H1 (cell line): ENCODE measurements around the gene MTG1. TPM values are rescaled to one million over a fixed set of nuclear protein-coding genes. Genes with fewer than 3 reads are reported as not detected.
"Not testable (repeated sequence)": the region's sequence is repeated elsewhere in the genome, so short reads cannot be mapped to it uniquely, and the experiment has no call there.

Experiments used
- CTCF ChIA-PET: fragments of 300-600 bp; sonication (Branson Sonifier 250); formaldehyde crosslinking; loops from one replicate; lab custom pipeline; 2021; ENCODE audit not compliant: partially characterized antibody; lab: Charles Lee
- POLR2A ChIA-PET: fragments of 300-600 bp; sonication (Branson Sonifier 250); formaldehyde crosslinking; loops from one replicate; lab custom pipeline; 2021; ENCODE audit warnings: inconsistent platforms; ENCODE audit not compliant: partially characterized antibody; lab: Charles Lee
- DNase-seq, 2 experiments: peaks; one replicate each; pipeline versions ENCODE4 v3.0.0 to v3.0.0-alpha.2; 2010 to 2022; ENCODE audit warnings: low spot score in 2 of 2, low read depth in 1 of 2, mixed read lengths in 1 of 2
- FAIRE-seq: peaks from 2 replicates; lab custom pipeline; 2011; peaks lifted over from hg19 to GRCh38; lab: Jason Lieb, UNC
- H2AFZ ChIP-seq: 2 replicates; pipeline ENCODE4 v1.8.1; 2012; ENCODE audit warnings: low read length, inconsistent platforms
- H2AK5ac ChIP-seq: 2 replicates; pipeline ENCODE4 v1.6.1; 2013; ENCODE audit warnings: low read depth, low read length
- H2BK120ac ChIP-seq: replicated peaks from 2 replicates; pipeline ENCODE3; 2013; ENCODE audit warnings: low read depth, low read length, inconsistent platforms
- H2BK12ac ChIP-seq: 2 replicates; pipeline ENCODE4 v1.6.1; 2013; ENCODE audit warnings: low read depth, low read length
- H2BK15ac ChIP-seq: 2 replicates; pipeline ENCODE4 v1.6.1; 2013; ENCODE audit warnings: low read length
- H2BK20ac ChIP-seq: 2 replicates; pipeline ENCODE4 v1.6.1; 2013; ENCODE audit warnings: low read length
- H2BK5ac ChIP-seq: 2 replicates; pipeline ENCODE4 v1.6.1; 2013; ENCODE audit warnings: low read depth, low read length
- H3K14ac ChIP-seq: 2 replicates; pipeline ENCODE4 v1.6.1; 2013; ENCODE audit warnings: inconsistent platforms; ENCODE audit not compliant: insufficient read length
- H3K18ac ChIP-seq: 2 replicates; pipeline ENCODE4 v1.6.1; 2013; ENCODE audit warnings: low read length; ENCODE audit errors: extremely low read depth
- H3K23ac ChIP-seq: 2 replicates; pipeline ENCODE4 v1.6.1; 2013; ENCODE audit warnings: inconsistent platforms; ENCODE audit not compliant: insufficient read length
- H3K23me2 ChIP-seq: 2 replicates; pipeline ENCODE4 v1.6.1; 2013; ENCODE audit warnings: low read depth, low read length
- H3K27ac ChIP-seq: 2 replicates; pipeline ENCODE4 v1.6.1; 2011; ENCODE audit warnings: low read depth, low read length, inconsistent platforms
- H3K27me3 ChIP-seq, 4 experiments: replicated peaks in 1 of 4; 1 replicate in 1 of 4; 2 replicates in 3 of 4; pipeline versions ENCODE4 v1.6.1 to v1.8.1; 2011 to 2013; ENCODE audit warnings: low read length in 3 of 4, mild to moderate bottlenecking in 3 of 4, inconsistent platforms in 2 of 4, mixed read lengths in 2 of 4, moderate library complexity in 1 of 4; ENCODE audit not compliant: control insufficient read depth in 3 of 4, insufficient read depth in 3 of 4; ENCODE audit errors: extremely low read depth in 1 of 4
- H3K36me3 ChIP-seq, 4 experiments: 2 replicates each; pipeline versions ENCODE4 v1.6.1 to v1.8.1; 2011 to 2013; ENCODE audit warnings: mild to moderate bottlenecking in 4 of 4, low read length in 3 of 4, moderate library complexity in 2 of 4, control low read depth in 1 of 4, inconsistent platforms in 1 of 4; ENCODE audit not compliant: insufficient read depth in 4 of 4, control insufficient read depth in 2 of 4
- H3K4ac ChIP-seq: replicated peaks from 2 replicates; pipeline ENCODE3; 2013; ENCODE audit warnings: low read length, low read depth, mixed read lengths, inconsistent platforms; ENCODE audit not compliant: insufficient read length
- H3K4me1 ChIP-seq, 4 experiments: replicated peaks in 1 of 4; 1 replicate in 1 of 4; 2 replicates in 3 of 4; pipeline versions ENCODE4 v1.6.1 to v1.8.1; 2011 to 2013; ENCODE audit warnings: low read length in 3 of 4, inconsistent platforms in 2 of 4, mixed read lengths in 1 of 4; ENCODE audit not compliant: insufficient read depth in 4 of 4, control insufficient read depth in 3 of 4
- H3K4me2 ChIP-seq, 2 experiments: 2 replicates each; pipeline versions ENCODE4 v1.6.1 to v1.8.1; 2011 to 2013; ENCODE audit warnings: low read depth in 2 of 2, low read length in 2 of 2, control low read depth in 1 of 2, inconsistent platforms in 1 of 2, mild to moderate bottlenecking in 1 of 2; ENCODE audit not compliant: insufficient read depth in 1 of 2
- H3K4me3 ChIP-seq, 4 experiments: fragments of 200-600, 300-600 bp in 1 of 4; sonication (generic), shearing (Covaris generic), sonication (Bioruptor Twin) in 1 of 4; 2 replicates each; pipeline versions ENCODE4 v1.5.1 to v1.8.1; 2011 to 2016; ENCODE audit warnings: low read length in 4 of 4, low read depth in 3 of 4, control low read depth in 2 of 4, inconsistent platforms in 2 of 4, mild to moderate bottlenecking in 2 of 4, mixed read lengths in 1 of 4, moderate library complexity in 1 of 4; ENCODE audit not compliant: insufficient read depth in 2 of 4; ENCODE audit errors: extremely low read depth in 1 of 4
- H3K56ac ChIP-seq: replicated peaks from 2 replicates; pipeline ENCODE3; 2013; ENCODE audit warnings: low read depth, mild to moderate bottlenecking, mixed read lengths, low read length, inconsistent platforms; ENCODE audit not compliant: insufficient read length
- H3K79me1 ChIP-seq: 2 replicates; pipeline ENCODE4 v1.6.1; 2013; ENCODE audit warnings: low read depth, low read length, control low read depth
- H3K79me2 ChIP-seq, 2 experiments: 2 replicates each; pipeline versions ENCODE4 v1.6.1 to v1.8.1; 2012 to 2013; ENCODE audit warnings: low read length in 2 of 2, mild to moderate bottlenecking in 2 of 2, inconsistent platforms in 1 of 2; ENCODE audit not compliant: insufficient read depth in 2 of 2, control insufficient read depth in 1 of 2
- H3K9ac ChIP-seq, 4 experiments: replicated peaks in 1 of 4; 1 replicate in 1 of 4; 2 replicates in 3 of 4; pipeline versions ENCODE4 v1.6.1 to v1.8.1; 2011 to 2013; ENCODE audit warnings: low read depth in 3 of 4, low read length in 3 of 4, control low read depth in 2 of 4, mild to moderate bottlenecking in 2 of 4, moderate library complexity in 2 of 4, inconsistent platforms in 1 of 4; ENCODE audit errors: extremely low read depth in 1 of 4
- H3K9me3 ChIP-seq, 2 experiments: 2 replicates each; pipeline versions ENCODE4 v1.6.1 to v1.8.1; 2012 to 2013; ENCODE audit warnings: mild to moderate bottlenecking in 2 of 2, moderate library complexity in 2 of 2, control low read depth in 1 of 2, inconsistent platforms in 1 of 2, low read depth in 1 of 2, low read length in 1 of 2, mixed read lengths in 1 of 2; ENCODE audit not compliant: insufficient read depth in 2 of 2
- H4K20me1 ChIP-seq, 2 experiments: replicated peaks in 1 of 2; 2 replicates each; pipeline versions ENCODE3 to v1.8.1; 2011 to 2013; ENCODE audit warnings: inconsistent platforms in 2 of 2, low read length in 2 of 2, mild to moderate bottlenecking in 1 of 2; ENCODE audit not compliant: insufficient read depth in 2 of 2, control insufficient read depth in 1 of 2
- H4K5ac ChIP-seq: 2 replicates; pipeline ENCODE4 v1.6.1; 2013; ENCODE audit warnings: low read length, low read depth, mixed read lengths, inconsistent platforms; ENCODE audit not compliant: insufficient read length
- H4K8ac ChIP-seq: 2 replicates; pipeline ENCODE4 v1.8.0; 2013; ENCODE audit warnings: mild to moderate bottlenecking, moderate library complexity, low read length, inconsistent platforms; ENCODE audit not compliant: insufficient read depth; ENCODE audit errors: extremely low read depth
- H4K91ac ChIP-seq: replicated peaks from 2 replicates; pipeline ENCODE3; 2013; ENCODE audit warnings: low read length, mixed read lengths, inconsistent platforms; ENCODE audit not compliant: insufficient read length
- WGBS, 2 experiments: shearing (Covaris generic) in 1 of 2; methylation state at CpG; one replicate each; pipeline versions ENCODE4 v1.1.6 to v1.1.7; 2013 to 2015; ENCODE audit warnings: low lambda C conversion rate in 2 of 2, mixed read lengths in 2 of 2, inconsistent platforms in 1 of 2, low coverage in 1 of 2, missing lambda C conversion rate in 1 of 2; ENCODE audit not compliant: insufficient replicate concordance in 2 of 2, insufficient coverage in 1 of 2, insufficient read length in 1 of 2; ENCODE audit errors: extremely low coverage in 1 of 2, missing lambda C conversion rate in 1 of 2; 5-methylcytosine and 5-hydroxymethylcytosine counted together
- polyA plus RNA-seq, 7 experiments: library from polyadenylated mRNA; depleted of rRNA in 3 of 7; stranded (reverse) in 5 of 7; unstranded in 2 of 7; fragments of >200 nt in 5 of 7; fragments of 200-250 nt in 2 of 7; gene quantifications; 1 replicate in 5 of 7; 2 replicates in 1 of 7; 4 replicates in 1 of 7; pipeline versions ENCODE4 v1.2.1 to v1.2.3, GENCODE V29; 2011 to 2013; ENCODE audit warnings: missing spikeins in 2 of 7, mixed read lengths in 2 of 7
- total RNA-seq: library from RNA; stranded (reverse); fragmentation: NEBNext Ultra II Directional; extraction: Animal tissue kit (Norgen Biotek cat#: 25700); gene quantifications from 2 replicates; pipeline ENCODE4 v1.2.1, GENCODE V29; 2021

Gene MTG1
- total and polyA plus RNA-seq, 2 of the 8 experiments (the other 6 are each of a cell fraction or from before 2014, with no cell fraction given), result 56.6 to 81.6 TPM

GRCh38 chr10:133469205-133469604 lies 75.2 kb downstream of the MTG1 start:
- POLR2A ChIA-PET, H3K4me1 ChIP-seq, H3K27ac ChIP-seq, DNase-seq, H4K20me1 ChIP-seq, H3K4ac ChIP-seq, H3K14ac ChIP-seq, FAIRE-seq, H2BK12ac ChIP-seq, H4K8ac ChIP-seq, H3K27me3 ChIP-seq, H3K23ac ChIP-seq, H2BK5ac ChIP-seq, H3K4me3 ChIP-seq, H3K18ac ChIP-seq, H3K79me2 ChIP-seq, CTCF ChIA-PET, H3K9ac ChIP-seq, H2BK120ac ChIP-seq, H3K4me2 ChIP-seq, H3K36me3 ChIP-seq, H2AK5ac ChIP-seq, H3K56ac ChIP-seq, H3K79me1 ChIP-seq, H2BK20ac ChIP-seq, H2BK15ac ChIP-seq, H4K91ac ChIP-seq, H3K23me2 ChIP-seq, H4K5ac ChIP-seq, H2AFZ ChIP-seq: not testable (repeated sequence)
- WGBS, 2 experiments, result 66% methylated on average over 3 of the region's 3 CpGs; no CpG with 5 or more reads in 1 of the 2 experiments
- H3K9me3 ChIP-seq, result peaks cover 68 to 83% of the 10 kb centered on the region in 2 experiments
